ENCODE results near the gene C2CD2L. TPM values are rescaled to one million over a fixed set of nuclear protein-coding genes. Genes with fewer than 3 reads are reported as not detected.

C2CD2L gene
- total and polyA plus RNA-seq, 2 of the 4 experiments (the other 2 are of a cell fraction) = 2.2 to 8.7 TPM

GRCh38 chr11:119118946-119119345 lies 11.8 kb downstream of the C2CD2L start:
- no peak overlapping the region for H4K91ac ChIP-seq (ENCODE audit: insufficient read depth, low read depth, low read length)
- H3K14ac ChIP-seq (replicated peaks; ENCODE audit: low read depth, low read length) = no peak overlapping the region
- dilution Hi-C loops (cut with HindIII; ENCODE audit: low sequenced_read_pairs, unreplicated experiment) = no loop called here
- no peak overlapping the region for H2BK120ac ChIP-seq (ENCODE audit: low read depth, low read length)
- H3K9me3 ChIP-seq (ENCODE audit: control insufficient read depth, insufficient read depth, low read length) = no peaks in the 10 kb centered on the region
- WGBS, 2 experiments (ENCODE audit: extremely low coverage in 2 of 2, insufficient read length in 1 of 2) = no CpG with 5 or more reads among the region's 1 CpG
- no peak overlapping the region for H3K27ac ChIP-seq (ENCODE audit: insufficient read depth, low read length)
- ATAC-seq (ENCODE audit: low read depth) (no peak), DNase-seq (no peak)
- no TSS peak for BruUV-seq (replicated peaks)
- H3K4me1 ChIP-seq (ENCODE audit: control insufficient read depth, insufficient read depth, low read length) = peaks cover 1% of the 10 kb centered on the region; the same call in 1 of the 2 replicates
- no peak overlapping the region for H3K4me3 ChIP-seq (ENCODE audit: insufficient read depth, low read depth, low read length)
- H2AK5ac ChIP-seq (ENCODE audit: low read depth, low read length) = no peak overlapping the region
- no peak overlapping the region for H4K5ac ChIP-seq (ENCODE audit: low read depth, low read length)
- in situ Hi-C loops (cut with MboI; ENCODE audit: low sequenced_read_pairs) = no loop called here
- H3K27me3 ChIP-seq (ENCODE audit: control insufficient read depth, insufficient read depth, low read length) = no peaks in the 10 kb centered on the region
- POLR2A ChIA-PET (ENCODE audit: unreplicated experiment) = interaction anchor here (0.6 kb wide), 1 partner anchor 570 kb away, joined by 3 read pairs; no protein-coding TSS in a partner anchor
- TF ChIP-seq CEBPB (IDR thresholded peaks at IDR 0.05; ENCODE audit: low read depth, low read length) = no peak
- TF ChIP-seq BHLHE40 (IDR thresholded peaks at IDR 0.05; ENCODE audit: low read depth, low read length) = no peak
- TF ChIP-seq MAZ (IDR thresholded peaks at IDR 0.05; ENCODE audit: borderline replicate concordance, low read depth, low read length) = no peak
- TF ChIP-seq, protein P1, sequence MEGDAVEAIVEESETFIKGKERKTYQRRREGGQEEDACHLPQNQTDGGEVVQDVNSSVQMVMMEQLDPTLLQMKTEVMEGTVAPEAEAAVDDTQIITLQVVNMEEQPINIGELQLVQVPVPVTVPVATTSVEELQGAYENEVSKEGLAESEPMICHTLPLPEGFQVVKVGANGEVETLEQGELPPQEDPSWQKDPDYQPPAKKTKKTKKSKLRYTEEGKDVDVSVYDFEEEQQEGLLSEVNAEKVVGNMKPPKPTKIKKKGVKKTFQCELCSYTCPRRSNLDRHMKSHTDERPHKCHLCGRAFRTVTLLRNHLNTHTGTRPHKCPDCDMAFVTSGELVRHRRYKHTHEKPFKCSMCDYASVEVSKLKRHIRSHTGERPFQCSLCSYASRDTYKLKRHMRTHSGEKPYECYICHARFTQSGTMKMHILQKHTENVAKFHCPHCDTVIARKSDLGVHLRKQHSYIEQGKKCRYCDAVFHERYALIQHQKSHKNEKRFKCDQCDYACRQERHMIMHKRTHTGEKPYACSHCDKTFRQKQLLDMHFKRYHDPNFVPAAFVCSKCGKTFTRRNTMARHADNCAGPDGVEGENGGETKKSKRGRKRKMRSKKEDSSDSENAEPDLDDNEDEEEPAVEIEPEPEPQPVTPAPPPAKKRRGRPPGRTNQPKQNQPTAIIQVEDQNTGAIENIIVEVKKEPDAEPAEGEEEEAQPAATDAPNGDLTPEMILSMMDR (conservative IDR thresholded peaks at IDR 0.05; ENCODE audit: low read depth, low read length) = no peak
- TF ChIP-seq SMC3 (IDR thresholded peaks at IDR 0.05; ENCODE audit: low read depth, low read length) = no peak
- no peak for TF ChIP-seq MAFK (IDR thresholded peaks at IDR 0.05; ENCODE audit: low read depth, low read length)
- H4K20me1 ChIP-seq (ENCODE audit: insufficient read depth, low read length) = no peaks in the 10 kb centered on the region; the same call in 1 of the 2 replicates
- H2AFZ ChIP-seq (replicated peaks; ENCODE audit: low read length, poor library complexity) = no peak overlapping the region
- no peak overlapping the region for H2BK15ac ChIP-seq (ENCODE audit: low read depth, low read length)
- H3K4me2 ChIP-seq (ENCODE audit: low read depth, low read length) = no peak overlapping the region
- no peak overlapping the region for H2BK5ac ChIP-seq (ENCODE audit: low read depth, low read length, poor library complexity, severe bottlenecking)
- H2AK9ac ChIP-seq (replicated peaks; ENCODE audit: low read depth, low read length, poor library complexity) = no peak overlapping the region
- H3K9me1 ChIP-seq (ENCODE audit: insufficient read depth, low read length) = peaks cover 4% of the 10 kb centered on the region
- H4K8ac ChIP-seq (ENCODE audit: low read depth in 2 of 2, low read length in 2 of 2) = no peak overlapping the region
- no peak overlapping the region for H3K4ac ChIP-seq (ENCODE audit: low read depth, low read length)
- CTCF ChIA-PET = no interaction called here
- H3K79me1 ChIP-seq (ENCODE audit: low read depth in 1 of 2, low read length in 2 of 2) = peaks cover 10 to 25% of the 10 kb centered on the region in 2 experiments
- H3K9ac ChIP-seq (ENCODE audit: low read depth, low read length) = no peak overlapping the region
- no peak overlapping the region for H3K23ac ChIP-seq (ENCODE audit: low read depth, low read length)
- no peak overlapping the region for H3K56ac ChIP-seq (ENCODE audit: extremely low read depth, insufficient read depth, low read length)
- peaks cover 13% of the 10 kb centered on the region for H3K36me3 ChIP-seq (ENCODE audit: control insufficient read depth, insufficient read depth, low read length)
- H3K18ac ChIP-seq (ENCODE audit: low read depth, low read length) = no peak overlapping the region
- no peak overlapping the region for H2BK20ac ChIP-seq (ENCODE audit: low read depth, low read length)
- intact Hi-C loops (cut with micrococcal nuclease) = no loop called here
